Activated T-helper 1 cell treated with anti-CD3 and anti-CD28 coated beads, Interleukin-2, amount 50 U/mL, for 16 hours (primary cell): ENCODE data around the gene TULP1.

ENCODE experiments used
- DNase-seq, 2 donors: peaks; one replicate each; pipeline ENCODE4 v3.0.0-alpha.2; 2020; ENCODE audit warnings: low read depth in 1 of 2, low spot score in 1 of 2

The TULP1 gene

GRCh38 chr6:35497571-35498421 lies 14.9 kb downstream of the TULP1 start:
- DNase-seq, result peak; percentile 15 to 19

- peak; percentile 11 to 44 for DNase-seq
Measured at GRCh38 chr6:35496841-35497570, 15.7 kb downstream of the TULP1 start, which contains the start of gene TEAD3. TEAD3 (minus strand) TSS chr6:35497079.

GRCh38 chr6:35496036-35496840 lies 16.5 kb downstream of the TULP1 start:
- no peak for DNase-seq

- DNase-seq, result no peak
Measured at GRCh38 chr6:35495258-35496035, 17.2 kb downstream of the TULP1 start.

- no peak for DNase-seq
Measured at GRCh38 chr6:35494161-35494563, 18.5 kb downstream of the TULP1 start.

GRCh38 chr6:35493307-35493983 lies 19.3 kb downstream of the TULP1 start:
- DNase-seq, result no peak

- no peak for DNase-seq
Measured at GRCh38 chr6:35492974-35493284, 19.8 kb downstream of the TULP1 start.

GRCh38 chr6:35492258-35492973 lies 20.3 kb downstream of the TULP1 start:
- no peak for DNase-seq

- no peak for DNase-seq
Measured at GRCh38 chr6:35491558-35492257, 21.0 kb downstream of the TULP1 start.

GRCh38 chr6:35490821-35491557 lies 21.7 kb downstream of the TULP1 start:
- no peak for DNase-seq

- no peak for DNase-seq
Measured at GRCh38 chr6:35489995-35490791, 22.5 kb downstream of the TULP1 start.

GRCh38 chr6:35489066-35489465 lies 23.6 kb downstream of the TULP1 start:
- DNase-seq, result no peak

GRCh38 chr6:35488517-35488862 lies 24.2 kb downstream of the TULP1 start:
- no peak for DNase-seq

GRCh38 chr6:35487658-35488516 lies 24.8 kb downstream of the TULP1 start:
- no peak for DNase-seq

- no peak for DNase-seq
Measured at GRCh38 chr6:35486005-35486925, 26.4 kb downstream of the TULP1 start.
